ENCODE results near the gene CDCP1. TPM values are rescaled to one million over a fixed set of nuclear protein-coding genes. Genes with fewer than 3 reads are reported as not detected.

CDCP1 gene
- total RNA-seq, 1 experiment from 2014 or later: 85.0 TPM

GRCh38 chr3:45166321-45166879 lies 20.2 kb upstream of the CDCP1 start:
- POLR2A ChIA-PET (ENCODE audit: unreplicated experiment): interaction anchor here (0.5 to 1.6 kb wide), 5 partner anchors 10 to 71 kb away, joined by 3 to 11 read pairs (median 3); partner anchors contain the start of gene CDCP1
- Histone ChIP-seq H4K20me1 (ENCODE audit: insufficient read depth) (no peaks in the 10 kb centered on the region), H3K36me3 (ENCODE audit: low read depth) (no peaks in the 10 kb centered on the region), H2AFZ (no peak overlapping the region), H3K4me2 (peak overlapping the region; percentile 66), H3F3A (ENCODE audit: insufficient read depth, low read depth) (peaks cover 35% of the 10 kb centered on the region), H3K4me3 (no peak overlapping the region; the same call in 1 of the 2 replicates), H3K27ac (peak overlapping the region; percentile 92), H3K9me2 (ENCODE audit: insufficient read depth) (no peaks in the 10 kb centered on the region), H3K9me3 (ENCODE audit: insufficient read depth, low read depth) (no peaks in the 10 kb centered on the region), H3K79me2 (ENCODE audit: low read depth) (no peaks in the 10 kb centered on the region), H3K27me3 (ENCODE audit: insufficient read depth, low read depth) (no peaks in the 10 kb centered on the region), H3K4me1 (replicated peaks; ENCODE audit: insufficient read depth) (peaks cover 35% of the 10 kb centered on the region)
- no TSS peak for BruUV-seq (replicated peaks)
- DNase-seq: no peak
- intact Hi-C loops (cut with micrococcal nuclease; ENCODE audit: unreplicated experiment): loop anchor here (2.0 kb wide), 1 partner anchor 16 kb away; no protein-coding TSS in a partner anchor
- TF ChIP-seq EZH2 (IDR thresholded peaks at IDR 0.05; ENCODE audit: low read depth) (no peak), CTCF (conservative IDR thresholded peaks at IDR 0.05) (no peak)
- CTCF ChIA-PET: no interaction called here

- Histone ChIP-seq H3K27ac (peak overlapping the region; percentile 92), H3F3A (ENCODE audit: insufficient read depth, low read depth) (peaks cover 35% of the 10 kb centered on the region), H3K4me2 (peak overlapping the region; percentile 66), H3K4me1 (replicated peaks; ENCODE audit: insufficient read depth) (peaks cover 35% of the 10 kb centered on the region), H3K9me2 (ENCODE audit: insufficient read depth) (no peaks in the 10 kb centered on the region), H3K27me3 (ENCODE audit: insufficient read depth, low read depth) (no peaks in the 10 kb centered on the region), H3K36me3 (ENCODE audit: low read depth) (no peaks in the 10 kb centered on the region), H3K79me2 (ENCODE audit: low read depth) (no peaks in the 10 kb centered on the region), H2AFZ (no peak overlapping the region), H3K4me3 (no peak overlapping the region), H3K9me3 (ENCODE audit: insufficient read depth, low read depth) (no peaks in the 10 kb centered on the region), H4K20me1 (ENCODE audit: insufficient read depth) (no peaks in the 10 kb centered on the region)
- CTCF ChIA-PET: no interaction called here
- TF ChIP-seq EZH2 (IDR thresholded peaks at IDR 0.05; ENCODE audit: low read depth) (no peak), CTCF (conservative IDR thresholded peaks at IDR 0.05) (no peak)
- POLR2A ChIA-PET (ENCODE audit: unreplicated experiment): no interaction called here
- DNase-seq: no peak
- no TSS peak for BruUV-seq (replicated peaks)
- intact Hi-C loops (cut with micrococcal nuclease; ENCODE audit: unreplicated experiment): loop anchor here (2.0 kb wide), 1 partner anchor 17 kb away; no protein-coding TSS in a partner anchor
Observed at GRCh38 chr3:45165497-45166283, 19.5 kb upstream of the CDCP1 start.

- peaks cover 35% of the 10 kb centered on the region for H3K4me1 ChIP-seq (replicated peaks; ENCODE audit: insufficient read depth)
- peaks cover 35% of the 10 kb centered on the region for H3F3A ChIP-seq (ENCODE audit: insufficient read depth, low read depth)
- no TSS peak for BruUV-seq (replicated peaks)
- TF ChIP-seq CTCF (conservative IDR thresholded peaks at IDR 0.05): no peak
- no peak for TF ChIP-seq EZH2 (IDR thresholded peaks at IDR 0.05; ENCODE audit: low read depth)
- DNase-seq: no peak
- H4K20me1 ChIP-seq (ENCODE audit: insufficient read depth): no peaks in the 10 kb centered on the region
- H3K4me2 ChIP-seq: no peak overlapping the region
- H3K27me3 ChIP-seq (ENCODE audit: insufficient read depth, low read depth): no peaks in the 10 kb centered on the region
- ChIA-PET CTCF (interaction anchor here (0.6 kb wide), 1 partner anchor 600 kb away, joined by 3 read pairs; no protein-coding TSS in a partner anchor), POLR2A (ENCODE audit: unreplicated experiment) (no interaction called here)
- intact Hi-C loops (cut with micrococcal nuclease; ENCODE audit: unreplicated experiment): no loop called here
- H3K4me3 ChIP-seq: no peak overlapping the region
- H3K9me2 ChIP-seq (ENCODE audit: insufficient read depth): no peaks in the 10 kb centered on the region
- no peak overlapping the region for H3K27ac ChIP-seq
- no peaks in the 10 kb centered on the region for H3K79me2 ChIP-seq (ENCODE audit: low read depth)
- no peaks in the 10 kb centered on the region for H3K9me3 ChIP-seq (ENCODE audit: insufficient read depth, low read depth)
- H3K36me3 ChIP-seq (ENCODE audit: low read depth): no peaks in the 10 kb centered on the region
- no peak overlapping the region for H2AFZ ChIP-seq
Observed at GRCh38 chr3:45164056-45164455, 17.9 kb upstream of the CDCP1 start.

Data from PC-9 (cell line).